GM21825 (cell line): ENCODE measurements around the gene DRICH1.
"Not testable (repeated sequence)": the region's sequence is repeated elsewhere in the genome, so short reads cannot be mapped to it uniquely, and the experiment has no call there.

Source experiments
- ATAC-seq: cut with Tn5 transposase; IDR thresholded peaks from one replicate; pipeline ENCODE4 v1.9.1; 2021; ENCODE audit warnings: mild to moderate bottlenecking, moderate library complexity; ENCODE audit not compliant: unreplicated experiment

DRICH1 gene

GRCh38 chr22:23603266-23603665 is 28.9 kb downstream of the DRICH1 start:
- ATAC-seq = no peak

- no peak for ATAC-seq
These were observed 33.2 kb downstream of the DRICH1 start for GRCh38 chr22:23598805-23599518.

DNA sequence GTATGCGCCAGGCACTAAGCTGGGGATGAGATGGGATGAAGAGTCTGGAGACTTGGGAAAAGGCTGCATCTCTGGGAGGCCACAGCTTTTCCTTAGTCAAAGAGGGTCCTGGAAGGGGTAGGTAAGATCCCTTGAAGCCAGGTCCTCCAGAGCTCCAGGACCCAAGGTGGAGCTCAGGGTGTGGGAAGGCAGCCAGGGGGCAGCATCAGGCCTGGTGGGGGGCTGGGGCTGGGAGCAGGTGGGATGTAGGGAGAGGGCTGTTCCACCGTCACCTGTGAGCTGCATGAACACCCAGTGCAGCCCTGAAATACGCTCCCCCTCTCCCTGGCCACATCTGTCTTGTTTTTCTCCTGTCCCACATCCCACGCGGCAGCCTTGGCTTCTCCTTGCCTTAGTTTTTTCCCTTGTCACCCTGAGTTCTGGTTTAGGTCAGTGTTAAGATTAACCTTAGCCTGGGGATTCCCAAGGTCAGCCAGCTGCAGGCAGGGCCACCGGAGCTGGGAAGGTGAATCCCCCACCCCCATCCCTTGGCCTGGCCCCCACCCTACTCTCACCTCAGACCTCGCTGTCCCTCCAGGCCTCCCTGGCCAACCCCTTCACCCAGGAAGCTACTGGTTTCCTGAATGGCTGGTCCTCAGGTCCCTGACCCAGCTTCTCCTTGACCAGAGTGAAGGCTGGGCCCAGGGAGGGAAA is 34.4 kb downstream of the DRICH1 start:
- not testable (repeated sequence) for ATAC-seq

DNA sequence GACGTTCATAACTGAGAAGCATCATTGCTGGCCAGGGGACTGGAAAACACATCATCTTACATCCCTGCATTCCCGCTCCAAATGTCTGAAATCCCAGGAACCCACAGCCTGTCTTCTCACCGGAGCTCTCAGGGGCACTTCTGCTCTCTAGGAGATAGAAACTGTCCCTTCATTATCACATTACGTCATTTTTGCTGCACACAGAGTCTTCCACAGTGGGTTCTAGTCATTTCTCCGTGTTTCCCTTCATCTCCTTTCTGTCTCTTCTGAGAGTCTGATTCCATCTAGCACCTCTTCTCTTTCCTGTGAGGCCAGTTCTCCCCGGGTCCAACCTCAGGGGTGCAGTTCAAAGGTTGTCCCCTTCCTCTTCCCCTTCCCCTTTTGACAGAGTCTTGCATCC is 36.2 kb downstream of the DRICH1 start:
- not testable (repeated sequence) for ATAC-seq

- no peak for ATAC-seq
These were observed 40.3 kb downstream of the DRICH1 start for GRCh38 chr22:23591846-23592245.

DNA sequence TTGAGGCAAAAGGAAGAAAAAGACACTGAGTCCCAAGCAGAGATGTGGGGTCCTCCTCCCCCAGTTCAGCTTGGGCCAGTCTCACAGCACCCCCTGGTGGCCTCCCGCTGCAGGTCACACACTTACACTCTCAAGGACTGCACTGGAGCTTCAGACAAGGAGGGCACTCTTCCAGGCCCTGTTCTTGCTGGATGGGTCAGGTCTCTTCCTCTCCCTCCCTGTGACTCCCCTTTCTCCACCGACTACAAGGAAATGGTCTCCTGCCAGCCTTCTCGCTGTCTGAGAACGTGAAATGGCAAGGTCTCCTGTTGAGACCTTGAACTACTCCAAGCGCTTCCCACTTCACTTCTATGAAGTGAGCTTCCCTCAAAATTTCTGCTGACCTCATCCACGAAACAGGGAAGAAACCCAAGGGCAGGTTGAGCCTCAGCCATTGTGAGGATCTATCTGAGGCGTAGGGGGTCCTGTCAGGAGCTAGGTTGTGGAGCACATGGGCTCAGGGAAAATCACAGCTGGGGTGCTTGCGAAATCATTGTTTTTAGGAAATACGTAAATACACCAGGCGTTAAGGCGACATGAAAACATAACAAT is 40.8 kb downstream of the DRICH1 start:
- ATAC-seq = no peak

GRCh38 chr22:23583836-23584235 is 48.3 kb downstream of the DRICH1 start:
- no peak for ATAC-seq

- ATAC-seq = no peak
These were observed 49.0 kb downstream of the DRICH1 start for GRCh38 chr22:23583153-23583552.

GRCh38 chr22:23581260-23581650 is 50.9 kb downstream of the DRICH1 start:
- ATAC-seq = no peak

- ATAC-seq = no peak
These were observed 51.4 kb downstream of the DRICH1 start for GRCh38 chr22:23580576-23581259.

DNA sequence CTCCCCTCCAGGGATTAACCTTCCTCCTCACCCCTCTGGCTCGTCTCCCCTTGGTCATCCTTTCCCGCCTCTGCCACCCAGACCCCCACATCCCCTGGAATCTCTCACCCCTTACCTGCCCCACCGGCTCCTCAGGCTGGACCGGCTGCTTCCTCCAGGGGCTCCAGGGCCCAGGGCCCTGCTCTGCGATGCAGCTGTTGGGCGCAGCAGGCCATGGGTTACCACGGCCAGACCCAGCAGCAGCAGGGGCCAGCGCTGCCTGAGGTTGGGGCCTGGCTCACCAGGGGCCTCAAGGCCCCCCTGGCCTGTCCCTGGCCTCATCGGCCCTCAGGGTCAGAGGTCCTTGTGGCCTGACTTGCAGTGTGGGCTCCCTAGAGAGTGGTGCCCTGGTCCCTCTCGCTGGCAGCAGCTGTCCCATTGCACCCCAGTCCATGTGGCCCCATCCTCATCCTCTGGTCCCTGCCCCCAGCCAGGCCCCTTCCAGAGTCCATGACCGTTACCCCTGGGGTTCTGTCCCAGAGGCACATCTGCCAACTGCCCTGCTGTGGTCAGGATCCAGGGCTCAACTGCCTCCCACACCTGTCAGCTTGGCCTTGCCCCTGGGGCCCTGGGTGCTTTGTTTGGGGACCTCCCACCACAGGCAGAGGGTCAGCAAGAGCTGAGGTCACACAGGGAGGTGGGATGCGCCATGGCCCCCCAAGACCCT is 52.1 kb downstream of the DRICH1 start, which contains the start of gene IGLL1:
Gene IGLL1, minus strand, starts transcription at position 421 of the 706 bp plus-strand sequence. Its CDS starts 100 bp downstream, at position 321.
- ATAC-seq = no peak

GRCh38 chr22:23579280-23579679 is 52.8 kb downstream of the DRICH1 start:
- ATAC-seq = no peak

DNA sequence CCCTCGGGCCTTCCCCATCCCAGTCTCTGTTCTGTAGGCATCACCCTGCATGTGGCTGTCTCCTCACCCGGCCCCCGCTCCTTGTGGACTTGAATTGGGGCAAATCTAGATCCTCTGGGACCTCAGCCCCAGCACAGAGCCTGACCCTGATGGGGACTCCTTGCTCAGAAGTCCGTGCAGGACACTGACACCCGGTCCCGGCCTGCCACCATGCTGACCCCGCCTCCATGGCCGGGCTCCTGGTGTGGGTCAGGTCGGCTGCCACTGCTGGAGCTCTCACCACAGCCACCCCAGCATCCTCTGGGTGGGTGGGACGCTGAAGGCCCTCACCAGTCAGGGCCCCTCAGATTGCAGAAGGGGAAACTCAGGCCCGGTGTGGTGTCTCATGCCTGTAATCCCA is 53.8 kb downstream of the DRICH1 start:
- no peak for ATAC-seq

GRCh38 chr22:23576681-23577080 is 55.4 kb downstream of the DRICH1 start:
- ATAC-seq = no peak

GRCh38 chr22:23575601-23576000 is 56.5 kb downstream of the DRICH1 start:
- ATAC-seq = no peak

GRCh38 chr22:23574877-23575276 is 57.2 kb downstream of the DRICH1 start:
- no peak for ATAC-seq

DNA sequence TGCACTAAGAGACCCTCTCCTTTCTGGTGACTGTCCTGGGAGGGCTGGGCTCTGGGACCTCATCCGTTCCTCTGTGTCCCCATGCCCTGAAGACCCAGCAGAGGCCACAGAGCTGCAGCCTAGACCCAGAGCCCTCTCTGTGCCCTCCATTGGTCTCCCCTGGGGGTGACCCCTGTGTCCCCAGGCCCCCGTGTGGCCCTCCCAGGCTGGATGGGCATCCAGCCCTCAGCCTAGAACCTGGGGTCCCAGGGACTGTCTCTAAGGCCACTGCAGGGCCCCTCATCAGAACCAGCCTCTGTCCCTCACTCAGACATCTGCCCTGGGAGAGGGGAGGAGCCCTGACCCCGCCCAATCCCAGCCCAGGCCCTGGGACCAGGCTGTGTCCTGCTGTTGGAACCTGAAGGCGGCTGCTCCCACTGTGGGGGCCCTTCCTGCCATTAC is 57.7 kb downstream of the DRICH1 start:
- no peak for ATAC-seq

DNA sequence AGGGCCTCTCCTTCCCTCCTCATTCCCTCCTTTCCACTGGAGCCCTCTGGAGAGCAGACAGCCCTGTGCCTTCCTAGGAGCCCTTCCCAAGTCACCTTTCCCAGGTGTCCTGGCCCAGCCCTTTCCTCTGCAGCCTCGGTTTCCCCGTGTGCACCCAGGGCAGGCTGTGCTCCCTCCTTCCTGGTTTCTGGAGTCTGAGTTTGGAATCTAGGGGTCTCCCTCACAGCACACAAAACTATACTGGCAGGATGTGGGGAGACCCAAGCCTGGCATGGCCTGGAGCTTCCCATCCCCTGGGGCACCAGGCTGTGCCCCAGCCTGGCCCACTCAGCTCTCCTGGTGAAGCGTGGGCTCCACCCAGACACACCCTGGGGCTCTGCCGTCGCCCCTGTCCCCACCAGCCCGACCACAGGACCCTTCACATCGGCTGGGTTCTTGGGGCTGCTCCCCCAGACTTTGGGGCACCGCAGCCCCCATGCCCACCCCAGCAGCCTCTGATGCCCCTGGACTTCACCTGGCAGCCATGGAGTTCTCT is 58.4 kb downstream of the DRICH1 start:
- not testable (repeated sequence) for ATAC-seq

DNA sequence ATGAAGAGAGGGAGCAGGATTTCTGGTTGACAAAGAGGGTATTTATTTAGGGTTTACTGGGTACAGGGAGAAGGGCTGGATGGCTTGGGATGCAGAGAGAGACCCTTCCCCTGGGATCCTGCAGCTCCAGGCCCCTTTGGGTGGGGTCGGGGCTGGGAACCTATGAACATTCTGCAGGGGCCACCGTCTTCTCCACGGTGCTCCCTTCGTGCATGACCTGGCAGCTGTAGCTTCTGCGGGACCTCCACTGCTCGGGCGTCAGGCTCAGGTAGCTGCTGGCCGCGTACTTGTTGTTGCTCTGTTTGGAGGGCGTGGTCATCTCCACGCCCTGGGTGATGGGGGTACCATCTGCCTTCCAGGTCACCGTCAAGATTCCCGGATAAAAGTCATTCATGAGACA is 59.0 kb downstream of the DRICH1 start:
- not testable (repeated sequence) for ATAC-seq

GRCh38 chr22:23571486-23571885 is 60.6 kb downstream of the DRICH1 start:
- no peak for ATAC-seq
